Stimulated activated naive CD8-positive, alpha-beta T cell treated with anti-CD3 and anti-CD28 coated beads, Interleukin-15, amount 100 ng/mL, for 72 hours (primary cell): ENCODE data around the gene KIF16B.
"Not testable (repeated sequence)": the region's sequence is repeated elsewhere in the genome, so short reads cannot be mapped to it uniquely, and the experiment has no call there.

ENCODE experiments used
- ATAC-seq: fragments of 150-1000 bp; cut with Tn5 transposase; 2 replicates; pipeline ENCODE4 v1.10.0; 2021; ENCODE audit warnings: mild to moderate bottlenecking, moderate library complexity
- DNase-seq, 2 donors: peaks; one replicate each; pipeline ENCODE4 v3.0.0; 2021 to 2022
- H3K27ac Mint-ChIP-seq, 2 donors: one replicate each; pipeline ENCODE4 v1.8.0; 2022; ENCODE audit warnings: mild to moderate bottlenecking in 2 of 2, mixed read lengths in 2 of 2, moderate library complexity in 2 of 2
- H3K27me3 Mint-ChIP-seq: one replicate; pipeline ENCODE4 v1.8.0; 2022; ENCODE audit warnings: mixed read lengths
- H3K4me1 Mint-ChIP-seq: one replicate; pipeline ENCODE4 v1.8.0; 2022; ENCODE audit warnings: mild to moderate bottlenecking, mixed read lengths
- H3K4me3 Mint-ChIP-seq, 2 donors: one replicate each; pipeline ENCODE4 v1.8.0; 2022; ENCODE audit warnings: mild to moderate bottlenecking in 2 of 2, mixed read lengths in 2 of 2, moderate library complexity in 1 of 2
- H3K9me3 Mint-ChIP-seq, 2 donors: one replicate each; pipeline ENCODE4 v1.8.0; 2022; ENCODE audit warnings: mixed read lengths in 2 of 2

The KIF16B gene

DNA sequence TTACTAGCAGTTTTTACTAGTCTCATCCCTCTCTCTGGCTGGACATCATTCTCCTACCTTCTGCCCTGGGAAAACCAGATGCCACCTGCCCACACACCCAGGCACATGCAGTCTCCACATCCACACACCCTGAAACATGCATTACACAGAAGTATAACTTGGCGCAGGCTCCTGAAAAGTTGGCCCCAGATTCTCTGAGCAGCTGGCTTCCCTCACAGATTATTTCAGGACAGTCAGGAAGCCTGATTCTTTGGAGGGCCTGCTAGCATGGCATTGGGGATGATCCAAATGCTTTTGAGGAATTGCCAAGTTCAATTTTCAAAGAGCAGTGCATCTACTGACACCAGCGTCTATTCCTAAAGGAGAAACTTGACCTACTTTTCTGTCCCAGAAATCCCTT, 27.8 kb upstream of the KIF16B start:
- peaks cover 7% of the 10 kb centered on the region for H3K4me1 Mint-ChIP-seq

DNA sequence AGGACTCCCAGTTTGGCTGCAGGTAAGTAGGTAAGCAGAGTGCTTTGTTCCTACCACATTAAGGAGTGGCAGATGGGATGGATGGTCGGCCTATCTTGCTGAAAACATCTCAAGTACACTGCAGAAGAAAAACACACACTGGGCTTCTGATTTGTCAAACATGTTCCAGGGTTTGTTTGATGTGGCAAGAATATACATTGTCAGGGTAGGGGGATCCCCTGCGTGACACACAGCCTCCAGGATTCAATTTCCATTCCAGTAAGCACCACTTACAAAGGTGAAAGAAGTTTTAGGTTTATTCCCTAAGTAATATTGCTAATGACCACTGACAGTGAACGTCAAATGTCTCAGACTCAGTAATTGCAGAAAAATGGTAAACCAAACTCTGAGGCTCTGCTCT, 26.0 kb upstream of the KIF16B start:
- H3K4me3 Mint-ChIP-seq: no peak overlapping the region
- H3K27ac Mint-ChIP-seq: no peak overlapping the region
- peaks cover 10% of the 10 kb centered on the region for H3K27me3 Mint-ChIP-seq
- H3K4me1 Mint-ChIP-seq: peaks cover 7% of the 10 kb centered on the region
- H3K9me3 Mint-ChIP-seq: no peaks in the 10 kb centered on the region
- ATAC-seq: peak; percentile 89
- peak in 1 of 2 donors; percentile 17 for DNase-seq

More for the DNA sequence above, 27.8 kb upstream of the KIF16B start:
- Mint-ChIP-seq H3K4me3 (no peak overlapping the region), H3K27ac (peak overlapping the region in 1 of 2 donors; percentile 61), H3K9me3 (no peaks in the 10 kb centered on the region), H3K27me3 (peaks cover 8% of the 10 kb centered on the region)
- ATAC-seq: no peak
- DNase-seq: no peak

GRCh38 chr20:16596991-16597390, 23.7 kb upstream of the KIF16B start:
- H3K4me1 Mint-ChIP-seq: peaks cover 7% of the 10 kb centered on the region
- no peak for DNase-seq
- peaks cover 19% of the 10 kb centered on the region for H3K27me3 Mint-ChIP-seq
- ATAC-seq: no peak
- H3K27ac Mint-ChIP-seq: no peak overlapping the region
- no peak overlapping the region for H3K4me3 Mint-ChIP-seq
- no peaks in the 10 kb centered on the region for H3K9me3 Mint-ChIP-seq

DNA sequence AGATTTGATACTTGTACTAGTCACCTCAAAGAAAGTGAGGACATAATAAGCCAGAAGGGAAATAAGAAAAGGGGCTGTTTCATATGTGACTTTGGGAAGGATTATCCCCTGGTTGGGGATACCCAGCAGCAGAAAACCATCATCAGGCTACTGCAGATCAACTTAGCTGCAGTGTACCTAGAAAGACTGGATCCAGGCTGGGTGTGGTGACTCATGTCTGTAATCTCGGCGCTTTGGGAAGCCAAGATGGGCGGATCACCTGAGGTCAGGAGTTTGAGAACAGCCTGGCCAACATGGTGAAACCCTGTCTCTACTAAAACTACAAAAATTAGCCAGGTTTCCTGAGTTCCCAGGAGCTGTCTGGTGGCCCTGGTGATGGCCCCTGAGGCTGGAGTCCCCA, 23.2 kb upstream of the KIF16B start:
- not testable (repeated sequence) for H3K4me3 Mint-ChIP-seq, H3K4me1 Mint-ChIP-seq, ATAC-seq, H3K9me3 Mint-ChIP-seq, DNase-seq, H3K27ac Mint-ChIP-seq
- peaks cover 19% of the 10 kb centered on the region for H3K27me3 Mint-ChIP-seq

DNA sequence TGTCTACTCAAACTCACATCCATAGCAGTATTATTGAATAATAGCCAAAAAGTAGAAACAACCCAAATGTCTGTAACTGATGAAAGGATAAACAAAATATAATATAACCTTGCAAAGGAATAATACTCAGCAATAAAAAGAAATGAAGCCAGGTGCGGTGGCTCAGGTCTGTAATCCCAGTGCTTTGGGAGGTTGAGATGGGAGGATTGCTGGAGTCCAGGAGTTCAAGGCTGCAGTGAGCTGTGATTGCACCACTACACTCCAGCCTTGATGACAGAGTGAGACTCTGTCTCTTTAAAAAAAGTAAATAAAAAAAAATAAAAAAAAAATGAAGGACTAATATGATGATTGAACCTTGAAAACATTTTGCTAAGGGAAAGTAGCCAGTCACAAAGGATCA, 22.1 kb upstream of the KIF16B start:
- Mint-ChIP-seq H3K27me3 (peaks cover 11% of the 10 kb centered on the region), H3K4me3 (no peak overlapping the region), H3K9me3 (no peaks in the 10 kb centered on the region), H3K4me1 (peaks cover 7% of the 10 kb centered on the region), H3K27ac (no peak overlapping the region)
- ATAC-seq (no peak), DNase-seq (no peak)

DNA sequence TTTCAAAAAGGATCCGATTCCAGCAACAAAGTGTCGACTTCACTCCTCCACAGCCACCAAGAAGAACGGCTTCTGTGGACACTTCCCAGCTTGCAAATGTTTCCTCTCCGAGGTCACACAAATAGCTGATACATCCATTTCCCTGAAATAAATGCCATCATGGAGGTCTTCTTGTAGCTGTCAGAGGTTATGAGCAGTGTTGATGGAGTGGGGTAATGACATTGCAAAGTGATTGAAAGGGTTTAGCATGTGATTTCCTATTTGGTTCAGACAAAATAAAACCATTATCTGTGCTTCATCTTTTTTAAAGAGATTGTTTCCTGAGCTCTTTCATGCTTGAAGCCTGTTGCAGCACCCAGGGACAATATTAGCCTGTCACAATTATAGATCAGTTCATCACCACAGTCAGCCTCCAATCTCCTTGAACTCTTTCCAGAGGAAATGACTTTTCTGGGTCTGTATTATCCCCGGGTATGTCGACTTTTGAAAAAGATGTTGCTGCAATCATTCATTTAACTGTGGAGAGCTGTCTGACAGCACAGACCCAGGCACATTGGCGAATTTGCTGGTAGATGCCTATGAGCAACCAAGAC, 16.9 kb upstream of the KIF16B start:
- no peak for DNase-seq
- Mint-ChIP-seq H3K4me1 (no peaks in the 10 kb centered on the region), H3K4me3 (no peak overlapping the region), H3K27me3 (peaks cover 33% of the 10 kb centered on the region), H3K27ac (no peak overlapping the region), H3K9me3 (no peaks in the 10 kb centered on the region)
- ATAC-seq: no peak

- Mint-ChIP-seq H3K4me3 (no peak overlapping the region), H3K27me3 (peaks cover 33% of the 10 kb centered on the region), H3K27ac (no peak overlapping the region), H3K9me3 (no peaks in the 10 kb centered on the region), H3K4me1 (no peaks in the 10 kb centered on the region)
- DNase-seq (no peak), ATAC-seq (no peak)
Measured at GRCh38 chr20:16589623-16590022, 16.4 kb upstream of the KIF16B start.

DNA sequence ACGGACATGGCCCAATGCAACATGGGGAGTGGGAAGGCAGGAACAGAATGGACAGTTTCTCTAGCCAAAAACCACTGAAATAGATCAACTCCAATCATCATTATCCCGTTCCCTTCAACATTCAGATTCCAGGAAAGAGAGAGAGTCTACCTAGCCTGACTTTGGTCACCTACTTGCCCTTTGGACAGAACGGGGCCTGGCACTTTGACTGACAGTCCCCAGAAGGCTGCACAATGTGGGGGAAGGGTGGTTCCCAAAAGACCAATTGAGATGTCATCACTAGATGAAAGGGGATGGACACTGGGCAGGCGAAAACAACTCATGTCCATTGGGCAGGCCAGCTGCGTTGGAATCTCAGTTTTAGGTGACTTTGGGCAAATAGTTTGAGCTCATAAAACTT, 15.0 kb upstream of the KIF16B start:
- no peak for DNase-seq
- Mint-ChIP-seq H3K9me3 (no peaks in the 10 kb centered on the region), H3K27ac (no peak overlapping the region), H3K27me3 (peaks cover 32% of the 10 kb centered on the region), H3K4me1 (no peaks in the 10 kb centered on the region), H3K4me3 (no peak overlapping the region)
- no peak for ATAC-seq

GRCh38 chr20:16587066-16587465, 13.8 kb upstream of the KIF16B start:
- no peak overlapping the region for H3K27ac Mint-ChIP-seq
- peaks cover 32% of the 10 kb centered on the region for H3K27me3 Mint-ChIP-seq
- H3K4me1 Mint-ChIP-seq: no peaks in the 10 kb centered on the region
- H3K9me3 Mint-ChIP-seq: no peaks in the 10 kb centered on the region
- no peak for ATAC-seq
- no peak overlapping the region for H3K4me3 Mint-ChIP-seq
- DNase-seq: no peak

DNA sequence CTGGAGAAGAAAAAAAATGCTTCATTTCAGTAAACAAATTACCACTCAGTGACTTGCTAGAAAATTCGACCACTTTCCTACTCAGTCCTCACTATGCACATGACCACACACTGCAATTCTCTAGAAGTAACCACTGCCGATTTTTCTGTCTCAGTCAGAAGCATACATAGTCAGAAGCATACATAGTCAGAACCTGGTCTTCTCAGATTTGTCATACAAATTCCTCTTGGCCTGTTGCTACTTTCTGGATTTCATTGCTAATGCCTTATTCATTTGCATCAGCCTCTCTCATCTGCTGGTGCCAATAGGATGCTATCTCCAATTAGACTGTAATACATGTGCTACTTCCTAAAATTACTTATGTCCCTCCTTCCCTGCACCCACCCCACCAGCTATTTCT, 10.2 kb upstream of the KIF16B start:
- no peaks in the 10 kb centered on the region for H3K4me1 Mint-ChIP-seq
- H3K9me3 Mint-ChIP-seq: no peaks in the 10 kb centered on the region
- DNase-seq: no peak
- H3K27ac Mint-ChIP-seq: no peak overlapping the region
- no peak for ATAC-seq
- H3K27me3 Mint-ChIP-seq: peaks cover 32% of the 10 kb centered on the region
- no peak overlapping the region for H3K4me3 Mint-ChIP-seq

- DNase-seq (no peak), ATAC-seq (no peak)
- H3K27ac Mint-ChIP-seq: no peak overlapping the region
Measured at GRCh38 chr20:16581241-16581640, 8.0 kb upstream of the KIF16B start.

GRCh38 chr20:16580620-16581019, 7.4 kb upstream of the KIF16B start:
- DNase-seq (no peak), ATAC-seq (no peak)
- Mint-ChIP-seq H3K27me3 (peaks cover 10% of the 10 kb centered on the region), H3K9me3 (no peaks in the 10 kb centered on the region), H3K27ac (no peak overlapping the region), H3K4me3 (no peak overlapping the region), H3K4me1 (peaks cover 4% of the 10 kb centered on the region)

More at GRCh38 chr20:16581241-16581640, 8.0 kb upstream of the KIF16B start:
- H3K9me3 Mint-ChIP-seq: no peaks in the 10 kb centered on the region
- H3K4me1 Mint-ChIP-seq: no peaks in the 10 kb centered on the region
- H3K4me3 Mint-ChIP-seq: no peak overlapping the region
- H3K27me3 Mint-ChIP-seq: peaks cover 12% of the 10 kb centered on the region

- Mint-ChIP-seq H3K9me3 (no peaks in the 10 kb centered on the region), H3K27me3 (peaks cover 10% of the 10 kb centered on the region), H3K4me3 (no peak overlapping the region), H3K4me1 (peaks cover 8% of the 10 kb centered on the region), H3K27ac (no peak overlapping the region)
- no peak for ATAC-seq
- no peak for DNase-seq
Measured at GRCh38 chr20:16580147-16580546, 6.9 kb upstream of the KIF16B start.

DNA sequence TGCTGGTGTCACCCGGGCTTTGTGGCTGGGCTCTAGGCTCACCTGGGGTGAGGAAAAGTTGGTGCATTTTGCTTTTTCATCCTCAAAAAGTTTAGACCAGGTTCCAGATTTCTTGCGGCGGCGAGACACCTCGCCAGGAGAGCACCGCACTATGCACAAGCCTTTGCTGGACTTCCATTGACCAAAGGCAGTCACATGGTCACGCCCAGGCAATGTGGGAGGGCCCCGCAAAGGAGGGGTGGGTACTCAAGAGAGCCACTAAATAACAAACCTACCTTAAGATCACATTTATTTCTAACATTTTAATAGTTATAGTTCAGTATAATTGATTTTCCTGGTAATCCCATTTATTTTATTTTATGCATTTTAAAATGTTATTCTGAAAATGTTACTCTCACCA, 3.0 kb upstream of the KIF16B start:
- H3K27me3 Mint-ChIP-seq: no peaks in the 10 kb centered on the region
- H3K4me1 Mint-ChIP-seq: peaks cover 35% of the 10 kb centered on the region
- ATAC-seq: no peak
- peak overlapping the region; percentile 5 for H3K4me3 Mint-ChIP-seq
- no peak overlapping the region for H3K27ac Mint-ChIP-seq
- no peak for DNase-seq
- H3K9me3 Mint-ChIP-seq: no peaks in the 10 kb centered on the region

DNA sequence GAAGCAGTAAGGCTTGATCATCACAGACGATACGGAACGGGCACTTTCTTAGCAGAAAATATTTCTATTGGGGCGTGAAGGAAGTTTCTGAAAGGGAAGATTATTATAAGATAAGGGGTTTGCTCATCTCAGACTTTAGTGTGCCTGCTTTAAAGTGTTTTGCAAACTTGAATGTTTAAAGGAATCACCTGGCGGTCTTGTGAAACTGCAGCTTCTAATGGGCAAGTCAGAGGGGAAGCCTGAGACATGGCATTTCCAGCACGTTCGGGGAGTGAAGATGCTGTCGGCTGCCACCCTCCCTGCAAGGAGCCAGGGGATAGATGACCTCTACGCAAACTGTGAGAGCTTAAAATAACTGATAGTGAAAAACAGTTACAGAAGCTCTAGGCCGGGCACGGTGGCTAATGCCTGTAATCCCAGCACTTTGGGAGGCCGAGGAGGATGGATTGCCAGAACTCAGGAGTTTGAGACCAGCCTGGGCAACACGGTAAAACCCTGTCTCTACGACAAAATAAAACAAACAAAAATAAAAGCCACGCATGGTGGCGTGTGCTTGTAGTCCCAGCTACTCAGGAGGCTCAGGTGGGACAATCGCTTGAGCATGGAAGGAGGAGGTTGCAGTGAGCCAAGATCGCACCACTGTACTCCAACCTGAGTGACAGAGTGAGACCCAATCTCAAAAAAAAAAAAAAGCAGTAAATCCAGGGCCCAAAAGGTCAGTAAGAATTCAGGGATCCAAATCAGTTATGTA, 2.3 kb upstream of the KIF16B start:
- Mint-ChIP-seq H3K4me3 (peak overlapping the region; percentile 85), H3K27ac (peak overlapping the region in 1 of 2 donors; percentile 92), H3K27me3 (no peaks in the 10 kb centered on the region), H3K4me1 (peaks cover 41% of the 10 kb centered on the region), H3K9me3 (no peaks in the 10 kb centered on the region)
- DNase-seq: peak in 1 of 2 donors; percentile 10
- no peak for ATAC-seq

GRCh38 chr20:16574656-16575355, 1.6 kb upstream of the KIF16B start:
- Mint-ChIP-seq H3K27me3 (no peaks in the 10 kb centered on the region), H3K4me3 (peak overlapping the region; percentile 85), H3K4me1 (peaks cover 43% of the 10 kb centered on the region), H3K27ac (peak overlapping the region; percentile 88 to 92), H3K9me3 (no peaks in the 10 kb centered on the region)
- peak; percentile 81 to 85 for DNase-seq
- ATAC-seq: peak; percentile 86
